ENCODE results near the gene HDAC9.
"Not testable (repeated sequence)": the region's sequence is repeated elsewhere in the genome, so short reads cannot be mapped to it uniquely, and the experiment has no call there.

The HDAC9 gene

GRCh38 chr7:18667466-18667865, 171.9 kb downstream of the HDAC9 start:
- DNase-seq = no peak

GRCh38 chr7:18671176-18671575, 175.6 kb downstream of the HDAC9 start:
- no peak for DNase-seq

- DNase-seq = no peak
Observed at GRCh38 chr7:18675579-18675978, 180.0 kb downstream of the HDAC9 start.

GRCh38 chr7:18679261-18679660, 183.7 kb downstream of the HDAC9 start:
- DNase-seq = no peak

- DNase-seq = no peak
Observed at GRCh38 chr7:18680576-18680975, 185.0 kb downstream of the HDAC9 start.

GRCh38 chr7:18684916-18685315, 189.4 kb downstream of the HDAC9 start:
- no peak for DNase-seq

- no peak for DNase-seq
Observed at GRCh38 chr7:18685971-18686370, 190.4 kb downstream of the HDAC9 start.

GRCh38 chr7:18689551-18689950, 194.0 kb downstream of the HDAC9 start:
- no peak for DNase-seq

- no peak for DNase-seq
Observed at GRCh38 chr7:18693406-18693805, 197.9 kb downstream of the HDAC9 start.

GRCh38 chr7:18693816-18694215, 198.3 kb downstream of the HDAC9 start:
- DNase-seq = no peak

- DNase-seq = no peak
Observed at GRCh38 chr7:18694484-18694883, 198.9 kb downstream of the HDAC9 start.

GRCh38 chr7:18694911-18695310, 199.4 kb downstream of the HDAC9 start:
- no peak for DNase-seq

- no peak for DNase-seq
Observed at GRCh38 chr7:18698258-18698734, 202.7 kb downstream of the HDAC9 start.

- no peak for DNase-seq
Observed at GRCh38 chr7:18700147-18700546, 204.6 kb downstream of the HDAC9 start.

- no peak for DNase-seq
Observed at GRCh38 chr7:18702071-18702829, 206.7 kb downstream of the HDAC9 start.

GRCh38 chr7:18703685-18704084, 208.1 kb downstream of the HDAC9 start:
- no peak for DNase-seq

- DNase-seq = no peak
Observed at GRCh38 chr7:18706670-18707069, 211.1 kb downstream of the HDAC9 start.

- no peak for DNase-seq
Observed at GRCh38 chr7:18708204-18708603, 212.7 kb downstream of the HDAC9 start.

- DNase-seq = no peak
Observed at GRCh38 chr7:18715988-18716387, 220.4 kb downstream of the HDAC9 start.

- no peak for DNase-seq
Observed at GRCh38 chr7:18721429-18721828, 225.9 kb downstream of the HDAC9 start.

- no peak for DNase-seq
Observed at GRCh38 chr7:18724318-18724717, 228.8 kb downstream of the HDAC9 start.

GRCh38 chr7:18727115-18727870, 231.7 kb downstream of the HDAC9 start:
- DNase-seq = no peak

GRCh38 chr7:18736012-18736411, 240.5 kb downstream of the HDAC9 start:
- not testable (repeated sequence) for DNase-seq

GRCh38 chr7:18740579-18740988, 245.0 kb downstream of the HDAC9 start:
- DNase-seq = no peak
